Skeletal muscle satellite cell (primary cell): ENCODE measurements around the gene MGAT4B.
"Not testable (repeated sequence)": the region's sequence is repeated elsewhere in the genome, so short reads cannot be mapped to it uniquely, and the experiment has no call there.

Experiments
- H3K27me3 ChIP-seq: 2 replicates; pipeline ENCODE4 v1.7.0; 2013; ENCODE audit warnings: low read length; ENCODE audit not compliant: control insufficient read depth, insufficient read depth
- H3K36me3 ChIP-seq: 2 replicates; pipeline ENCODE4 v1.7.0; 2013; ENCODE audit warnings: mild to moderate bottlenecking, control low read depth, low read length; ENCODE audit not compliant: insufficient read depth
- H3K4me1 ChIP-seq: 2 replicates; pipeline ENCODE4 v1.7.0; 2013; ENCODE audit warnings: low read length; ENCODE audit not compliant: control insufficient read depth, insufficient read depth
- H3K4me2 ChIP-seq: 2 replicates; pipeline ENCODE4 v1.7.0; 2013; ENCODE audit warnings: mild to moderate bottlenecking, low read length
- H3K4me3 ChIP-seq: 2 replicates; pipeline ENCODE4 v1.7.0; 2013; ENCODE audit warnings: low read length
- H3K9ac ChIP-seq: 2 replicates; pipeline ENCODE4 v1.7.0; 2013; ENCODE audit warnings: mild to moderate bottlenecking, low read depth, low read length, moderate library complexity
- H3K9me3 ChIP-seq: replicated peaks from 2 replicates; pipeline ENCODE4 v1.7.0; 2013; ENCODE audit warnings: mild to moderate bottlenecking, control low read depth, low read length

MGAT4B gene

DNA sequence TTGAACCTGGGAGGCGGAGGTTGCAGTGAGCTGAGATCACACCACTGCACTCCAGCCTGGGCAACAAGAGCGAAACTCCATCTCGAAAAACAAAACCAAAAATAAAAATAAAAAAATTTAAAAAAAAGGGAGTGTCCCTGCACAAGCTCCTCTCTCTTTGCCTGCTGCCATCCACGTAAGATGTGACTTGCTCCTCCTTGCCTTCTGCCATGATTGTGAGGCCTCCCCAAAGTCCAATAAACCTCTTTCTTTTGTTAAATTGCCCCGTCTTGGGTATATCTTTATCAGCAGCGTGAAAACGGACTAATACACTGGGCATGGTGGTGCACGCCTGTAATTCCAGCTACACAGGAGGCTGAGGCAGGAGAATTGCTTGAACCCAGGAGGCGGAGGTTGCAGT, 17.4 kb downstream of the MGAT4B start:
- peaks cover 12% of the 10 kb centered on the region for H3K4me1 ChIP-seq
- H3K27me3 ChIP-seq, H3K9me3 ChIP-seq, H3K9ac ChIP-seq, H3K4me3 ChIP-seq, H3K4me2 ChIP-seq, H3K36me3 ChIP-seq: not testable (repeated sequence)

DNA sequence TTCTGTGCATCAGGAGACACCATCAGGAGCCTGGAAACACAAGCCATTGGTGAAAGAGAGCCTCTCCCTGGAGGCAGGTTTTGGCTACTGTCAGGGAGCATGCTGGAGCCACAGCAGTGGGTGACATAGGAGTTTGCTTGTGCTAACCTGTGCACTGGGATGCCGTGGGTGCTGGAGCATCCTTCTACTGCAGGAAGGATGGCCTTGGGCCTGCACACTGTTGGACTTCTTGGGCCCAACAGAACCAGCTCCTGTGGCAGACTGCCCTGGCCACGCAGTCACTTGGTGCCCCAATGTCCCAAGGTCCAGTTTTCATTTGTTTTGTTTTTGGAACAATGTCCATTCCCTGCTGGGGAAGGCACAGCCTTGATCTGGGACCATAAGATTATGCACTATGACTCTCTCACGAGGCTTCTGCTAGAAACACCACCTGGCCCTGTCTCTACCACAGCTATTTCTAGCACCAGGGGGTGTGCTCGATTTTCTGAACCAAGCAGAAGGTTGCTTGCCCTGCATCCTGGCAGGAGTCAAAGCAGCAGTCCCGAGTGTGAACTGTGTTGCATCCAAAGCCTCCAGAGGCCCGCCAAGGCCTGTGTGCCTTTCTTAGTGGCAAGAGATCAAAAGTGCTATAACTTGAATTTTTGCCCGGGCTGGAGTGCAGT, 18.3 kb downstream of the MGAT4B start:
- Histone ChIP-seq H3K27me3 (no peaks in the 10 kb centered on the region), H3K36me3 (no peaks in the 10 kb centered on the region), H3K4me1 (peaks cover 2% of the 10 kb centered on the region), H3K4me3 (no peak overlapping the region), H3K9ac (no peak overlapping the region), H3K4me2 (no peak overlapping the region), H3K9me3 (no peaks in the 10 kb centered on the region)

DNA sequence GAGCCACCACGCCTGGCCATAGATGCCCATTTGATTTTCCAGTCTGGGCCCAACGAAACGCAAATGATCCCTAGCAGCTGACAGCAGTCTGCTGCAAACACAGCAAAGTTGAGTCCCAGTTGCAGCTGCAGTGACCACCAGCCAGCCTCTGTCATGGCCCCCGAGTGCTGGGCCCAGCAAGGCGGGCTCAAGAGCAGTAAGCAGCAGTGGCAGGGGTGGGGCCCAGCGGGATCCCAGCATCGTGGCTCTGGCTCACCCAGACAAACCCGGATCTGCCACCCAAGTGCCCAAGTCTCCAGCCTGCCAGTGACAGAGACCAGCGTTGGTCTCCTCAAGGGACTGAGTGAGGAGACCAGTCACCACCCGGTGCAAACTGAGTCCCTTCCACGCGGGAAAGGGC, 19.8 kb downstream of the MGAT4B start:
- Histone ChIP-seq H3K4me1 (no peaks in the 10 kb centered on the region), H3K4me3 (no peak overlapping the region), H3K27me3 (no peaks in the 10 kb centered on the region)

DNA sequence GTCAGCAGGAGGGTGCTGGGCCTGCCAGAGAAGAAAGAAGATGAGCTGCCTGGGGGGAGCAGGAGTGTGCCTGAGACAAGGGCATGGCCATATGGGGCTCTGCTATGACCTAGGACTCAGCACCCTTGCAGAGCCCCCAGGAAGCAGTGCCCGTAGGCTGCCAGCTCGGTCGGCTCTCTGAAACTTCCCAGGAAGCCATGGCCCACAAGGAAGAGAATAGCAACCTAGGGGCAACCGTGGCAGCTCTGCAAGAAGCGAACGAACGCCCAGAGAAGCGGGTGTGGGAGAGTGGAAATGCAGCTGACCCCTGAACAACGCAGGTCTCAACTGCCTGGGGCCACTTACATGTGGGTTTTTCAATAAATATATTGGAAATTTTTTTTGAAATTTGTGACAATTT, 23.5 kb downstream of the MGAT4B start:
- Histone ChIP-seq H3K4me2 (no peak overlapping the region), H3K36me3 (peaks cover 13% of the 10 kb centered on the region), H3K4me3 (no peak overlapping the region), H3K27me3 (no peaks in the 10 kb centered on the region), H3K9ac (no peak overlapping the region), H3K9me3 (no peaks in the 10 kb centered on the region), H3K4me1 (no peaks in the 10 kb centered on the region)

More for the DNA sequence above, 19.8 kb downstream of the MGAT4B start:
- Histone ChIP-seq H3K9ac (no peak overlapping the region), H3K36me3 (no peaks in the 10 kb centered on the region), H3K4me2 (no peak overlapping the region), H3K9me3 (no peaks in the 10 kb centered on the region)

GRCh38 chr5:179781846-179782245, 24.8 kb downstream of the MGAT4B start:
- Histone ChIP-seq H3K4me2 (no peak overlapping the region), H3K36me3 (peaks cover 21% of the 10 kb centered on the region), H3K9ac (no peak overlapping the region), H3K27me3 (no peaks in the 10 kb centered on the region), H3K4me3 (no peak overlapping the region), H3K9me3 (no peaks in the 10 kb centered on the region), H3K4me1 (no peaks in the 10 kb centered on the region)

DNA sequence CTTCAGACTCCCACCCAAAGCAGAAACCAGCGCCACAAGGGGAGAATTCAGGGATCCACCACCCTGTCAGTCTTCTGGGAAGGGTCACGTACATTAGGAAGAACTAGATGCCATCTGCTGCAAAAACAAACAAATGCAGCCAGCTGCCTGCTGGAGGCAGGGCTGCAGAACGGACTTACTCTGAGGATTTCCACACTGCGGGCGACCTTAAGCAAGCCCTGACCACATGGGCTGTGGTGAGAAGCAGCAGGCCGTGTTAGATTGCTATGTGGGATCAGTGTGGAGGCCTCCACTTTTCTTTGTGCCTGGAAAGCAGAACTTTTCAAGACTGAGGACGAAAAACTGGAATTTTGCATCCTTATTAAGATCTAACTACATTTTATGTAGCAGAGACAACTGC, 26.3 kb downstream of the MGAT4B start:
- Histone ChIP-seq H3K4me1 (no peaks in the 10 kb centered on the region), H3K4me3 (no peak overlapping the region), H3K36me3 (peaks cover 35% of the 10 kb centered on the region), H3K9me3 (no peaks in the 10 kb centered on the region), H3K27me3 (no peaks in the 10 kb centered on the region), H3K9ac (no peak overlapping the region), H3K4me2 (no peak overlapping the region)

DNA sequence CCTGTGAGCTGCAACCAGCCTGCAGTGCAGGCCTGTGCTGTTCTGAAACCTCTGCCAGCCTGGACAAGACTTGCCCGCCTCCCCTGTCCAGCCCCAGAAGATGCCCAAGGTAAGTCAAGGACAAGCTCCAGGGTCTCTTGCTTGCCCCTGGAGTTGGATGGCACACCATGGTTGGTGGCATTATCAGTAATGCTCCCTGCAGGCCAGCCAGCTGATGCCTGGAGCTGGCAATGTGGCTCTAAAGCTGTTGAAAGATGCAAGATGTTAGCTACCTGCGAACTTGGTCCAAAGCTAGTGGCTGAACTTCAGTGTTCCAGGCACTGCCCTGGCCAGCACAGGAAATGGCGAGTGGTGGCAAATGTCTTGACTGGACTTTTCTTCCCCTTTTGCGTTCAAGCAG, 26.8 kb downstream of the MGAT4B start:
- H3K36me3 ChIP-seq, result peaks cover 40% of the 10 kb centered on the region
- no peak overlapping the region for H3K9ac ChIP-seq
- no peaks in the 10 kb centered on the region for H3K27me3 ChIP-seq
- no peaks in the 10 kb centered on the region for H3K4me1 ChIP-seq
- H3K4me2 ChIP-seq, result no peak overlapping the region
- no peaks in the 10 kb centered on the region for H3K9me3 ChIP-seq
- no peak overlapping the region for H3K4me3 ChIP-seq

DNA sequence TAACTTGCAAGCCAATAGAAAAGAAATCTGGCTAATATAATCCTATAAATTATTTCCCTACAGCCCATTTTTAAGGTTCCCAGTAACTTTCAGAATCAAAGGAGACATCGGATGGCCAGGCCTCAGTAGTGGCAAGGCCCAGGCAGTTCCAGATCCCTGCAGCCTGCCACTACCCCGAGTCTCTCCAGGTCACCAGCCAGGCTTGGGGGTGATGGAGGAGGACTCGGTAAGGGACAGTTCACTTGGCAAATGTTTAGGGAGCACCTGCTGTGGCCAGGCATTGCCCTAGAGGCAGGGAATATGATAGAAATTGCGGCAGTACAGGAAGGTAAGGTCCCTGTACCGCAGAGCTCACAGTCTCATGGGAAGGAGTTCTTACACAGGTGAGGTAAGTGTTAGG, 28.1 kb downstream of the MGAT4B start:
- Histone ChIP-seq H3K9ac (no peak overlapping the region), H3K27me3 (no peaks in the 10 kb centered on the region), H3K4me1 (no peaks in the 10 kb centered on the region), H3K36me3 (peaks cover 51% of the 10 kb centered on the region), H3K9me3 (no peaks in the 10 kb centered on the region), H3K4me2 (no peak overlapping the region), H3K4me3 (no peak overlapping the region)

GRCh38 chr5:179777909-179778308, 28.8 kb downstream of the MGAT4B start:
- Histone ChIP-seq H3K27me3 (no peaks in the 10 kb centered on the region), H3K9ac (no peak overlapping the region), H3K36me3 (peaks cover 57% of the 10 kb centered on the region), H3K9me3 (no peaks in the 10 kb centered on the region), H3K4me2 (no peak overlapping the region), H3K4me1 (no peaks in the 10 kb centered on the region), H3K4me3 (no peak overlapping the region)

GRCh38 chr5:179777456-179777855, 29.2 kb downstream of the MGAT4B start:
- Histone ChIP-seq H3K4me1 (no peaks in the 10 kb centered on the region), H3K9ac (no peak overlapping the region), H3K36me3 (peaks cover 60% of the 10 kb centered on the region), H3K9me3 (no peaks in the 10 kb centered on the region), H3K4me3 (no peak overlapping the region), H3K4me2 (no peak overlapping the region), H3K27me3 (no peaks in the 10 kb centered on the region)

- Histone ChIP-seq H3K4me1 (no peaks in the 10 kb centered on the region), H3K36me3 (peaks cover 68% of the 10 kb centered on the region)
Measured at GRCh38 chr5:179776411-179776938, 30.2 kb downstream of the MGAT4B start.

DNA sequence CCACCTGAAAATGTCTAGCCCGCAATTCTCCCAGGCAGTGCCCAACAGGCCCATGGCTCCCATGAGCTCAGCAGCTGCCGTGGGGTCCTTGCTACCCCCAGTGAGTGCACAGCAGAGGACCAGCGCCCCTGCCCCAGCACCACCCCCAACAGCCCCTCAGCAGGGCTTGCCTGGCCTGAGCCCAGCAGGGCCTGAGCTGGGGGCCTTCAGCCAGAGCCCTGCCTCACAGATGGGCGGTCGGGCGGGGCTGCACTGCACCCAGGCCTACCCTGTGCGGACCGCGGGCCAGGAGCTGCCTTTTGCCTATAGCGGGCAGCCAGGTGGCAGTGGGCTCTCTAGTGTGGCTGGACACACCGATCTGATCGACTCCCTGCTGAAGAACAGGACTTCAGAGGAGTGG, 32.2 kb downstream of the MGAT4B start:
- H3K27me3 ChIP-seq, result no peaks in the 10 kb centered on the region
- H3K9me3 ChIP-seq, result no peaks in the 10 kb centered on the region
- H3K4me2 ChIP-seq, result no peak overlapping the region
- H3K4me1 ChIP-seq, result no peaks in the 10 kb centered on the region
- no peak overlapping the region for H3K4me3 ChIP-seq
- H3K36me3 ChIP-seq, result peaks cover 73% of the 10 kb centered on the region
- H3K9ac ChIP-seq, result no peak overlapping the region

More at GRCh38 chr5:179776411-179776938, 30.2 kb downstream of the MGAT4B start:
- Histone ChIP-seq H3K27me3 (no peaks in the 10 kb centered on the region), H3K9me3 (no peaks in the 10 kb centered on the region), H3K4me3 (no peak overlapping the region), H3K4me2 (no peak overlapping the region), H3K9ac (no peak overlapping the region)
